Measurements from ENCODE around the gene LHX2.

GRCh38 chr9:124010665-124011321 lies 775 bp upstream of the LHX2 start:
- TF ChIP-seq CTCF (IDR thresholded peaks at IDR 0.05), result no peak
- TF ChIP-seq POLR2A (IDR thresholded peaks at IDR 0.05), result no peak

Measured in esophagus squamous epithelium (tissue), 4 donors.